Measurements from ENCODE around the gene PEX7.

- peak; percentile 35 for TF ChIP-seq CTCF (conservative IDR thresholded peaks at IDR 0.05; ENCODE audit: low read length)
- no peak for TF ChIP-seq EZH2phosphoT487 (IDR thresholded peaks at IDR 0.05; ENCODE audit: borderline replicate concordance)
Measured at GRCh38 chr6:136890194-136890839, 67.9 kb downstream of the PEX7 start.

Measured in Loucy (cell line).